Endometrial microvascular endothelial cells (primary cell): ENCODE data around the gene SSNA1. TPM values are rescaled to one million over a fixed set of nuclear protein-coding genes. Genes with fewer than 3 reads are reported as not detected.

Experiments used
- in situ Hi-C: cut with HindIII; loops from 2 replicates; pipeline ENCODE4 v1.10.0; 2017; ENCODE audit warnings: low sequenced_read_pairs, low pct_unique_long_range_greater_than_20kb; ENCODE audit errors: inconsistent ontology term
- total RNA-seq: library from RNA; depleted of rRNA; stranded (reverse); fragments of >200 nt; gene quantifications from one replicate; pipeline ENCODE4 v1.2.3, GENCODE V29; 2015; ENCODE audit errors: inconsistent ontology term

SSNA1 gene
- total RNA-seq, 1 donor from 2014 or later, result 117 TPM

DNA sequence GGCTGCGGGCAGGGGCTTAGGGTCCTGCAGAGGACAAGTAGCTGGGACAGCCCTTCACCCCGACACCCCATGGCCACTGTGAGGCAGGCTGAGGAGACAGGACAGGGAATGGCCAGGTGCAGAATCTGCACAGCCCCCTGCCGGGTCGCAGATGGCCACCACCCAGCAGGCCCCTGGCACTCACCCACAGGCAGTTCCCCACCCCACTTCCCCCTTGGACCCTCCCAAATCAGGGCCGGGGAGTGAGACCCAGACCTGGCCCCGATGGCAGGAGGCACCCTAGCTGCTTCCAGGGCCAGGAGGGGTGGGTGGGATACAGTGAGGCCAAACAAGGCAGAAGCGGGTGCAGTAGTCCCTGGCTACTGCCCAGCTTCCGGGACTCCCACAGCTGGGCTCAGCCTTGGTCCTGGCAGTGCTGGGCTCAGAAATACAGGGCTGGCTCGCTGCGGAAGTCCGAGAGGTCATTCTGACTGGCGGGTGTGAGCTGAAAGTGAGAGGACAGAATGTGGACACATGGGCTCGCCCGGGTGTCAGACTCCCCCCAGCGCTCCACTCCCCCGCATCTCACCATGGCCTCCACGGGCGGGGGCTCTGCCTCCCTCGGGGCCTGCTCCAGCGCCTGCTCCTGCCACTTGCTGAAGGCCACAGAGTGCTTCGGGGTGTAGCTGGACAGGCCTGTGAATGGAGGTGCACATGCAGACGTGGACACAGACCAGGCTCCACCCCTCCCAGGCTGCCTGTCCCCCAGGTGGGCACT lies 3.4 kb downstream of the SSNA1 start:
- in situ Hi-C loops, result no loop called here

DNA sequence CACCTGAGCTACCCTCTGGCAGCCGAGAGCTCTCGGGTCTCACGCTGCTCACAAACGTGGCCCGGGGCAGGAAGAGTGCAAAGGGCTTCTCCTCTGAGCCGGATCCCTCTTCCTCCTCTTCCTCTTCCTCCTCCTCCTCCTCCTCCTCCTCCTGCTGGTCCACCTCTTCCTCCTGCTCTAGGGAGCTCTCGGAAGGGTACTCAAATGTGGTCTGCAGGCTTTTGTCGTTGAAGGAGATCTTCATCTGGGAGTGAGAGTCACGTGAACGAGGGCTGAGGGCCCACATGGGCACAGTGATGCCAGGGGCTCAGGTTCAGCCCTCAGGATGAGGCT lies 3.9 kb downstream of the SSNA1 start:
- in situ Hi-C loops, result no loop called here

DNA sequence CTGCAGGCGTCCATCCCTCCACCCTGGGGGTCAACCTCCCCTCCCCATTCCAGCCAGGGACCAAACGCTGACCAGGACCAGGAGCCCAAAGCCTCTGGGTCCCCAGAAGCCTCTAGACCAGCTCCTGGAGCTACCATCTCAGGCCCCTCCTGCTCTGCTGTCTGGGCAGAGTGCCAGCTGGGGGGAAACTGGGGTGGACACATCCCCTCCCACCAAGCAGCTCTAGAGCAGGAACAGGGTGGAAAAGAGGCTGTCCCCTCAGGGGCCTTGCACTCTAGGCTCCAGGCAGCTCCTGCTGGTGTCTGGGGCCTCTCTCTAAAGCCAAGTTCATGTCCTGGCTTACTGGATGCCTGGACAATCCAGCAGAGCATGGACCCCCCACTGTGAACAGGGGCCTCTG lies 4.4 kb downstream of the SSNA1 start:
- in situ Hi-C loops, result no loop called here

DNA sequence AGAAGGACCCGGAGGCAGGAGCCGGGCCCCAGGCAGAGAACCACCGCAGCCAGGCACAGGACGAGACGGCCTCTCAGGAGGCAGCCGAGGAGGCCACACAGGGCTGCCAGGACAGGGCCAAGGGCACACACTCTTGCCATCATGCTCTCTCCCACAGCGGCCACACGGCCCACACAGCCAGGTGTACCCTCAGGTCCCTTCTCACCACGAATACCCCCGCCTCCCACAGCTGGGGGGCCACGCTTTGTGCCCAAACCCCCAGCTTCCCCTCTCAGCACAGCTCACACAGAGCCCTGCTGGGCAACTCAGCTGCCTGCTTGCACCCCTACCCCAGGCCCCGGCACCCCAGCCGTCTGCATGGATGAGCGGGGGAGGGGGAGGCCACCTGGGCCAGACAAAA lies 5.3 kb downstream of the SSNA1 start:
- in situ Hi-C loops, result no loop called here

DNA sequence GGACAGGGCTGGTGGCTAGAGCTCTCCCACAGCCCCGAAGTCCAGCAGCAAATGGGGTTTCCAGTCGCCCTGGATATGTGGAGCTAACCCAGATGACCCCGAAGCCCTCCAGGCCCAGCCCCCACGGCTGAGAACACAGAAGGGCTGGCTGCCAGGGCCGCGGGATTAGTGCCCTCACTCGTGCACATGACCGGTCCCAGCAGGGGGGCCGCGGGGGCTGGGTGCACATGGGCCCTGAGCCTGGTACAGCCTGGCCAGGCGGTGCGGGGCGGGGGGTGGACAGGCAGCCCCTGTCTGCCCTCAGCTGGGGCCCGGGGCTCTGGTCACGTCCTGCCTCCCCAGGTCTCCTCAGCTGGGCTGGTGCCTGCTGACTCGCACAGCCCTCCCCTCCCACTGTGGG lies 5.9 kb downstream of the SSNA1 start:
- in situ Hi-C loops, result no loop called here

DNA sequence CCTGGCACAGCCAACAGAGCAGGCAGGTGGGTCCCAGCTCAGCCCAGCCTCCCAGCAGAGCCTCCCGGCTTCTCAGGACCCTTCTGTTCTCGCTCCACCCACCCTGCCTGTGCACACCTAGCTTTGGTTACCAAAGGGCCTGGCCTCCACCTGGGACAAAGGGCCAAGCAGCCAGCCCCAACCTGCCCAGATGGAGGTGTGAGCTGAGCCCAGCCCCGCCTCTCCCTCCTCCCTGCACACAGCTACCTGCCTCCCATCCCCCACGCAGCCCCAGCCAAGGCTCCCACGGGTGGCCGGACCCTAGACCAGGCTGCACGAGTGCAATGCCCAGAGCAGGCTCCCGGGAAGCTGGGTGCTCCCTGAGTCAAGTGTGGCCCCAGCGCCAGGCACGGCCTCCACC lies 6.4 kb downstream of the SSNA1 start:
- in situ Hi-C loops, result no loop called here

DNA sequence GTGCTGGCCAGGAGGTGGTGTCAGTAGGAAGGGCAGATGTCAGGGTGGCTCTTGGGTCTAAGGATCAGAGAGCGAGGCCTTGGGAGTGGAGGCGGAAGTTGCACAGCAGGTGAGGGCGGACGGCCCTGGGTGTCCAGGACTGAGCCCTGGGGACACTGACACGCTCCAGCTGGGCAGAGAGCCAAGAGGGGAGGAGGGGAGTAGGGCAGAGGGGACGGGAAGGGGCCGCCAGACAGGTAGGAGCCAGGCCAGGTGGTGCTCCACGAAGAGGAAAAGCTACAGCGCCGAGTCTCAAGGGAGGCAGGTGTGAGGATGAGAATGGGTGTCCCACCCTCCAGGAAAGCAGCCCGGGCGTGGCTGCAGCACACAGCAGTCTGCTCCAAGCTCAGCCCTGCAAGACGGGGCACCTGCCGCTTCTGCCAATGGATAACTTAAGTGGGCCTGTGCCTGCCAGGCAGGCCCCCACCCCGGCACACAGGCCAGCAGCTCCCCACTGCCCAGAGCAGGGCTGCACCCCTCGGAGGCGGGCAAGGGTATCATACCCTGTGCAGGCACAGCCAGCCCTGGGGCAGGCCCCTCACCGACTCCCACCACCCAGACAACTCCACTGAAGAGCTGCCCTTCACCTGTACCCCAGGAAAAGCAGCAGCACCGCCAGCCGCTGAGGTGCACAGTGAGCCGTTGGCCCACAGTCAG lies 7.2 kb downstream of the SSNA1 start:
- in situ Hi-C loops, result no loop called here

DNA sequence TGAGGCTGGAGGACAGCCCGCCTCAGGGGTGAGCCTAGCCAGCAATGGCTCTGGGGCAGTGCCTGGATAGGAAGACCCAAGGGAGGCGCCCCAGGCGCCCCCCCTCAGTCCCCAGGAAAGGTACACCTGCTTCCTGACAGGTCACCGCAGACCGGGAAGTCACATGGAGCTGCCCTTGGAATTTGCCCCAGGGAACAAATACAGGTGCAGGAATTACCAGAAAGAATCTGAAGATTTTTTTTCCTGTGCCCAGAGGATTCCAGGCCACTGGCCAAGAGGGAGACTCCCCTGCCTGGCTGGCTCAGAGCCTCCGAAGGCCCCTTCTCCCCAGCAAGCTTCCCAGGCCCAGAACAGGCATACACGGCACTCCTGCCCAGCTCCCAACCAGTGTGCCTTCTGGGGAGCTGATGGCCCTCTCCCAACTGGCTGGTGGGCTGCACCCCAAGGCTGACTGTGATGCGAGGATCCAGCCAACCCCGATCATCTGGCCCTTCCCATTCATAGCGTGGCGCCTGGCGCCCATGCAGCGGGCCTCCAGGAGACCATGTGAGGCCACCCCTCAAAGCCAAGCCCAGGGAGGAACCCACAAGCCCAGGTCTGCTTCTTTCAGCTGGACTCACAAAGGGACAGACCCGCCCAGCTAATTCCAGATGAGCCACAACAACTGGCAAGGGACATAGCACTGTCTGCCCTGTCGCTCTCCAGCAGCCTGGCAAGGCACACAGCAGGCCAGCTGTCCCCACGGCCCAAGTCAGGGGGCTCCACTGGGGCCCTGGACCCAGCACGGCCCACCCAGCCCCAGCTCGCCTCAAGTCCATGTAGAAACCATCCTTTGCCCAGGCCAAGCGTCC lies 9.8 kb downstream of the SSNA1 start:
- in situ Hi-C loops, result no loop called here

DNA sequence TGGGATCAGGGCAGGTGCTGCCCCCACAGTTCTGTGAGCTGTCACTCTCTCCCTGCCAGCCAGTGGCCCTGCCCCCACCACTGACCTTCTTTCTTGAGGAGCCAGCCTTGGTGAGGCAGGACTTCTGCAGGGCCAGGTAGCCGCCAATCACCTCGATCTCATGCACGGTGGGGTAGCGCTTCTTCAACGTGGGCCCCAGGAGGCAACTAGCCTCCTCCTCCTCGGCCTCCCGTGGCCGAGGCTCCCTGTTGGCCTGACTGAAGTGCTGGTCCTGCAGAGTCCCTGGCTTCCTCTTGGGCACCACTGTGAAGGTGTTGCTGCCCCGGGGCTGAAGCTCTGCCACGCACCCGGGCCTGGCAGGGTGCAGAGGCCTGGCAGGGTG lies 10.4 kb downstream of the SSNA1 start:
- in situ Hi-C loops, result no loop called here

DNA sequence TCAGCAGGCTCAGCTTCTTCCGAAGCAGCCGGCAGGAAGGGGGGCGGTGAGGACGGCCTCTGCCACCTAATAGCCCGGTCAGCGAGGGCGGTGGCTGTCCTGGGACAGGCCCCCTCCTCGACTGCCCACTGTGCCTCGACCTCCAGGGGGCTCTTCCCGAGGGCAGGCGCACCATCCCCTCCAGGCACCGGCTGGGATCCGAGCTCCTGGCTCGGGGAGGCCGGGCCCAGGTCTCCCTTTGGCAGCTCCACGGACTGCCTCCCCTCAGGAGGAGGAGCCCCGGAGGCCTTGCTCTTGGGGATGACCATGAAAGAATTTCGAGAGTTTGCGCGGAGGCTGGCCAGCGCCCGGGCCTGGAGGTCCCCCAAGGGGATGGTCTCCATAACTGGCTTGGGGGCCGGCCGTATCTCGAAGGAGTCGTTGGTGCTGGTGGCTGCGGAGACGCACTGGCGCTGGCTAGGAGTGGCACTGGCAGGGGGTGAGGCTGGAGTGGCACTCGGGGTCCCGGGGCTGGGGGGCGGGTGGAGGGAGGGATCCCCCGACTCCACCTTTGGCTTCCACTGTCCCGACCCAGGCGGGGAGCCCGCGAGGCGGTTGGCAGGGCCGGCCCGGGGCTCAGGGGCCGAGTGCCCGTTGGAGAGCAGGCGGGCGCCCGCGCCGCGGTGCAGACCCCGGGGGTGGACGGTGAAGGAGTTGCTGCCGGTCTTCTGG lies 11.1 kb downstream of the SSNA1 start:
- in situ Hi-C loops, result no loop called here

DNA sequence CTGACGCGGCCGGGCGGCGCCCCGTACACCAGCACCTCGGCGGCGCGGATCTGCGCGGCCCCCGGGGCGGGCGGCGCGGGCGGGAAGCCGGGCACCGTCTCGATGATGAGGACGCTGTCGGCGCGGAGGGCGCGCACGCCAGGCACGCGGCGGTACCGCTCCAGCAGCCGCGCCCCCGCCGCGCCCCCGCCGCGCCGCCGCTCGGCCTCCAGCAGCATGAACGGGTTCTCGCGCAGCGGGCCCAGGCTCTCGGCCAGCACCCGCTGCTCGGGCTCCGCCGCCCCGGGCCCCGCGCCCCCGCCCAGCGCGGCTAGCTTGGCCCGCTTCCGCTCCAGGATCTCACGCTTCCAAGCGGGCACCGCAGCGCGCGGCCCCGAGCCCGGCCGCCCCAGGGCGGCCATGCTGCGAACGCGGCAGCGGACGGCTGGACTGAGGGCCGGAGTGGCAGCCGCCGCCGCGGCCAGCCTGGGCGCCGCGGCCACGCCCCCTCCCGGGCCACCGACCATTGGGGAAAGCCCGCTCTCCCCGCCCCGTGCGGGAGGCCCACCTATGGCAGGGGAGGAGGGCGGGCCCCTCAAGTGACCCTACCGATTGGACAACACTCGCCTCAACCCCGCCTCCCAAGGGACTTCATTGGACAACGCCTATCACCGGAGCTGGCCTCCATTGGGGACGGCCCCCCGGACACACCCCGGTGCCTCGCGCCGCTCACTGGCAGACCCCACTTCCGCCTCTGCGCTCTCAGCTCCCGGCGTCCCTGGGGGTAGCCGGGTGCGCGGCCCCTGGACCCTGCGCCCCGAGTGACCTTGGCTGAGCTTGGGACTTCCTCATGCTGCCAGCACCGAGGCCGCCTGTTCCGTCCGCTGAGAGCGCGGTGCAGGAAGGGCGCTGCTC lies 12.1 kb downstream of the SSNA1 start, which contains the start of gene TPRN:
Gene TPRN, minus strand, starts transcription at position 431 of the 894 bp plus-strand sequence. Its CDS starts 30 bp downstream, at position 401.
- in situ Hi-C loops, result no loop called here

DNA sequence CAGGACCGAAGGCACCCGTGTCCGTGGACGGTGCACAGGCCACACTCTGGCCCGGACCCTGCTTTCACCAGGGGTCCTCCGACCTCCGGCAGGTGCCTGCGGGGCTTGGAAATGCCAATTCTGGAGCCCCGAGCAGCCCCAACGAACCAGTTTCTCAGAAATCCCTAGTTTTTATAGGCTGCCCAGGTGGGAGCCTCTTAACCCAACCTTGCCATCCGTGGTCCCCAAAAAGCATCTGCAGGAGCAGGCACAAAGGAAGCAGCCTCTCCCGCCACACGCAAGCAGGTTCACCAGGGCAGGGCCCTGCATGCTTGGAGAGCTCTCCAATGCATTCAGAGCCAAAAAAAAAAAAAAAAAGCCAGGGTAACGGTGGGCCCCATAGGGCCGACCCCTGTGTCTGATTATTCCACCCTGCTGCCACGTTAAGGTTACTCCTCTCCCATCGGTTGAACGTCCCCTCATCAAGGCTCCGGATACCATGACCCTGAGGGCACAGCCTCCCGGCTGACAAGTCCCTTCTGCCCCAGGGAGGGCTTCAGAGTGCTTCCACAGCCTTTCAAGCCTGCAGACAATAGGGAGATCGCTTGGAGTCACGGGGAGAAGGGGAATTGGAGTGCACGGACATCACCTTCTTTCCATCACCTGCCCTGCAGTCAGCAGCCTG lies 12.9 kb downstream of the SSNA1 start:
- in situ Hi-C loops, result no loop called here

DNA sequence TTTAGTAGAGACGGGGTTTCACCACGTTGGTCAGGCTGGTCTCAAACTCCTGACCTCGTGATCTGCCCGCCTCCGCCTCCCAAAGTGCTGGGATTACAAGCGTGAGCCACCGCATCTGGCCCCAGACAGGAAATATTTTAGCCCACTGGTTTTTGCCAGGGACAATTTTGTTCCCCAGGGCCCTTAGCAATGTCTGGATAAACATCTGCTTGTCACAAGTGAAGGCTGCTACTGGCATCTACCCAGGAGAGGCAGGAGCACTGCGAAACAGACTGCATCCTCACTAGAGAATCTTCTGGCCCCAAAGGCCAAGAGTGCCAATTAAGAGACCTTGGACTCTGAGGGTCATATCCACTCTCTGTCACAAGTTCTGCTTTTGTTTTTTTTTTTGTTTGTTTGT lies 14.5 kb downstream of the SSNA1 start:
- in situ Hi-C loops, result no loop called here

DNA sequence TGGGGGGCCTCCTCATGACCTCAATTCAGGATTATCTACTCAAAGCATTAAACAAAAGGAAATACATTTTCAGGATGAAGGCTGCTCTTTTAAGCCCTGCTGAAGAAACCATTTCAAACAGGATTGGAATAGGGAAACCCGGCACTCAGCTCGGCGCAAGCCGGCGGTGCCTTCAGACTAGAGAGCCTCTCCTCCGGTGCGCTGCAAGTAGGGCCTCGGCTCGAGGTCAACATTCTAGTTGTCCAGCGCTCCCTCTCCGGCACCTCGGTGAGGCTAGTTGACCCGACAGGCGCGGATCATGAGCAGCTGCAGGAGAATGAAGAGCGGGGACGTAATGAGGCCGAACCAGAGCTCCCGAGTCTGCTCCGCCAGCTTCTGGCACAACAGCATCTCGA lies 16.3 kb downstream of the SSNA1 start:
- in situ Hi-C loops, result no loop called here

DNA sequence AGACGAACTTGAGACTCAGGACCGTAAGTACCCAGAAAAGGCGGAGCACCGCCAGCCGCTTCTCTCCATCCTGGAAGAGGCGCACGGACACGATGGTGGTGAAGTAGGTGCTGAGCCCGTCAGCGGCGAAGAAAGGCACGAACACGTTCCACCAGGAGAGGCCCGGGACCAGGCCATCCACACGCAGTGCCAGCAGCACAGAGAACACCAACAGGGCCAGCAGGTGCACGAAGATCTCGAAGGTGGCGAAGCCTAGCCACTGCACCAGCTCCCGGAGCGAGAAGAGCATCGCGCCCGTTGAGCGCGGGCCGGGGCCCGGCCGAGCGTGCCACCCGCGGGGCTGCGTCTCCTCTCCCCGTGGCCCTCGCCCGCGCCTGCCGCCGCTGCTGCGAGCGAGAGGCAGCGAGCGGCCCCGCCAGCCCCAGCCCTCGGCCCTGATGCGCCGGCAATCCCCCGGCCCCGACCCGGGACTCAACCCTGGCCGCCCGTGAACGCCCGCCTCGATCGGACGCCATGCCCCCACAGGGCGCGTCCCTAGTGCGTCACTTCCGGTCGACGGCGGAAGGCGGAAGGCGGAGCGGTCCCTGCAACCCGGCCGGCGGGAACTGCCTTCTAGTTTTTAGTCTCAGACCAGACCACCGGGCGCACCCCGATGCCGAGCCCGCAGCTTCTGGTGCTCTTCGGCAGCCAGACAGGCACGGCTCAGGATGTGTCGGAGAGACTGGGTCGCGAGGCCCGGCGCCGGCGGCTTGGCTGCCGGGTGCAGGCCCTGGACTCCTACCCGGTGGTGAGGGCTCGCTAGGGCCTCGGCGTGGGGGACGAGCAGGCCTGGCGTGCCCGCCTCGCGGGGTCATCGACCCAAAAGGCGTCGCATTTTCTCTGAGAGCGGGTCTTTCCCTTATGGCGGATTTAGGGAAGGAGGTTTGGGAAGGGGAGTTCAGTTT lies 16.9 kb downstream of the SSNA1 start, which contains the start of the genes NDOR1 and TMEM203:
Gene NDOR1, plus strand, starts transcription at position 575 of the 944 bp plus-strand sequence. Its CDS starts 78 bp downstream, at position 653.
Gene TMEM203, minus strand, starts transcription at position 523 of the 944 bp plus-strand sequence. Its CDS starts 234 bp downstream, at position 289.
- in situ Hi-C loops, result no loop called here

DNA sequence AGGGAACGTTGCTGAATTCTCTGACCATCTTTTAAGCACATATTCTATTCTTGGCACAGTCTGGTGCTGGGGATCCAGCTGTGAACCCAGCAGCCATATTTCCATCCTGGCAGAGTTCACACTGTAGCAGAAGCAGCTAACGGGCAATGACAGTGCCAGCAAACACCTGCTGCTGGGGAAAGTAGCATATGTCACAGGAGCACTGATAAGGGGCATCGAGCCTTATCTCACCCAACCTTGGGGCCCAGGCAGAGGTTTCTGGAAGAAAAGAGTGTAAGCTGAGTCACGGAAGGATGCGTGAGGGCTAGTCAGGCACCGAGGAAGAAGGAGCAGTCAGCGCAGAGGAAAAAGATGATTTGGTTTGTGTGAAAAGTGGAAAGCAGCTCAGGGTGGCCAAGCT lies 18.1 kb downstream of the SSNA1 start:
- in situ Hi-C loops, result no loop called here
